HS-27A (cell line): ENCODE results near the gene ALOX5.
"Not testable (repeated sequence)": the region's sequence is repeated elsewhere in the genome, so short reads cannot be mapped to it uniquely, and the experiment has no call there.

Source experiments
- DNase-seq: peaks from one replicate; pipeline ENCODE4 v3.0.0-alpha.2; 2012; ENCODE audit warnings: low read depth, missing footprints

Gene ALOX5

DNA sequence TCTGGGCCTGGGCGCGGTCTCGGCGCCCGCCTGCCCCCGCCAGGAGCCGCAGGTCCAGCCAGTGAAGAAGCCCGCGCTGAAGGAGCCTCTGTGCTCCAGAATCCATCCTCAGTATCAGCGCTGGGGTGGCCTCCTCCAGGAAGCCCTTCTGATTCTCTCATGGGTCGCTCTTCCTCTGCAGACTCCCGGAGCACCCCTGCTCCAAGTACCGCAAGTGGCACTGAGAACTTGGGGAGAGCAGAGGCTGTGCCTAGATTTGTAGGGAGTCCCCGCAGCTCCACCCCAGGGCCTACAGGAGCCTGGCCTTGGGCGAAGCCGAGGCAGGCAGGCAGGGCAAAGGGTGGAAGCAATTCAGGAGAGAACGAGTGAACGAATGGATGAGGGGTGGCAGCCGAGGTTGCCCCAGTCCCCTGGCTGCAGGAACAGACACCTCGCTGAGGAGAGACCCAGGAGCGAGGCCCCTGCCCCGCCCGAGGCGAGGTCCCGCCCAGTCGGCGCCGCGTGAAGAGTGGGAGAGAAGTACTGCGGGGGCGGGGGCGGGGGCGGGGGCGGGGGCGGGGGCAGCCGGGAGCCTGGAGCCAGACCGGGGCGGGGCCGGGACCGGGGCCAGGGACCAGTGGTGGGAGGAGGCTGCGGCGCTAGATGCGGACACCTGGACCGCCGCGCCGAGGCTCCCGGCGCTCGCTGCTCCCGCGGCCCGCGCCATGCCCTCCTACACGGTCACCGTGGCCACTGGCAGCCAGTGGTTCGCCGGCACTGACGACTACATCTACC is at the start of gene ALOX5:
Gene ALOX5 (plus strand): TSS at position 641 of the 774 bp plus-strand sequence. CDS start 64 bp downstream, at position 705.
- no peak for DNase-seq

- no peak for DNase-seq
Measured at GRCh38 chr10:45325116-45325515, 48.9 kb upstream of the ALOX5 start.

GRCh38 chr10:45326864-45327263 is 47.2 kb upstream of the ALOX5 start:
- DNase-seq: not testable (repeated sequence)

DNA sequence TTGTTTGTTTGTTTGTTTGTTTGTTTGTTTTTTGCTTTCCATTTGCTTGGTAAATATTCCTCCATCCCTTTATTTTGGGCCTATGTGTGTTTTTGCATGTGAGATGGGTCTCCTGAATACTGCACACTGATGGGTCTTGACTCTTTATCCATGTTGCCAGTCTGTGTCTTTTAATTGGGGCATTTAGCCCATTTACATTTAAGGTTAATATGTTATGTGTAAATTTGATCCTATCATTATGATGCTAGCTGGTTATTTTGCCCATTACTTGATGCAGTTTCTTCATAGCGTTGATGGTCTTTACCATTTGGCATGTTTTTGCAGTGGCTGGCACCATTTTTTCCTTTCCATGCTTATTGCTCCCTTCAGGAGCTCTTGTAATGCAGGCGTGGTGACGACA is 42.2 kb upstream of the ALOX5 start:
- not testable (repeated sequence) for DNase-seq

DNA sequence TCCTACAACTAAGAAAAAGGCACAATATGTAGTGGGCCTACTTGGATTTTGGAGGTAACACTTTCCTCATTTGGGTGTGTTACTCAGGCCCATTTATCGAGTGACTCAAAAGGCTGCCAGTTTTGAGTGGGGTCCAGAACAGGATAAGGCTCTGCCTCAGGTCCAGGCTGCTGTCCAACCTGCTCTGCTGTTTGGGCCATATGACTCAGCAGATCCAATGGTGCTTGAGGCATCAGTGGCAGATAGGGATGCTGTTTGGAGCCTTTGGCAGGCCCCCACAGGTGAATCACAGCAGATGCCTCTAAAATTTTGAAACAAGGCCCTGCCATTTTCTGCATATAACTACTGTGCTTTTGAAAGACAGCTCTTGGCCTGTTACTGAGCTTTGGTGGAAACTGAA is 34.1 kb upstream of the ALOX5 start:
- DNase-seq: no peak

GRCh38 chr10:45340420-45340819 is 33.6 kb upstream of the ALOX5 start:
- not testable (repeated sequence) for DNase-seq

DNA sequence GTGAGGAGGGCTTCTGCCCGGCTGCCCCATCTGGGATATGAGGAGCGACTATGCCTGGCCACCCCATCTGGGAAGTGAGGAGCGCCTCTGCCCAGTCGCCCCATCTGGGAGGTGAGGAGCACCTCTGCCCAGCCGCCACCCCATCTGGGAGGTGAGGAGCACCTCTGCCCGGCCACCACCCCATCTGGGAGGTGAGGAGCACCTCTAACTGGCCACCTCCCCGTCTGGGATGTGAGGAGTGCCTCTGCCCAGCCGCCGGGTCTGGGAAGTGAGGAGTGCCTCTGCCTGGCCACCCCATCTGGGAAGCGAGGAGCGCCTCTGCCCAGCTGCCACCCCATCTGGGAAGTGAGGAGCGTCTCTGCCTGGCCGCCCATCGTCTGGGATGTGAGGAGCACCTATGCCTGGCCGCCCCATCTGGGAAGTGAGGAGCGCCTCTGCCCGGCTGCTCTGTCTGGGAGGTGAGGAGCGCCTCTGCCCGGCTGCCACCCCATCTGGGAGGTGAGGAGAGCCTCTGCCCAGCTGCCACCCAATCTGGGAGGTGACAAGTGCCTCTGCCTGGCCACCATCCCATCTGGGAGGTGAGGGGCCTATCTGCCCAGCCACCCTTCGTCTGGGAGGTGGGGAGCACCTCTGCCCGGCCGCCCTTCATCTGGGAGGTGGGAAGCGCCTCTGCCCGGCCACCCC is 27.2 kb upstream of the ALOX5 start:
- not testable (repeated sequence) for DNase-seq

DNA sequence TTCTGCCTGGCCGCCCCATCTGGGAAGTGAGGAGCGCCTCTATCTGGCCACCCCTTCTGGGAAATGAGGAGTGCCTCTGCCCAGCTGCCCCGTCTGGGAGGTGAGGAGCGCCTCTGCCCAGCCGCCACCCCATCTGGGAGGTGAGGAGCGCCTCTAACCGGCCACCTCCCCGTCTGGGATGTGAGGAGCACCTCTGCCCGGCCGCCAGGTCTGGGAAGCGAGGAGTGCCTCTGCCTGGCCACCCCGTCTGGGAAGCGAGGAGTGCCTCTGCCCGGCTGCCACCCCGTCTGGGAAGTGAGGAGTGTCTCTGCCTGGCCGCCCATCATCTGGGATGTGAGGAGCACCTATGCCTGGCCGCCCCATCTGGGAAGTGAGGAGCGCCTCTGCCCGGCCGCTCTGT is 26.6 kb upstream of the ALOX5 start:
- not testable (repeated sequence) for DNase-seq

DNA sequence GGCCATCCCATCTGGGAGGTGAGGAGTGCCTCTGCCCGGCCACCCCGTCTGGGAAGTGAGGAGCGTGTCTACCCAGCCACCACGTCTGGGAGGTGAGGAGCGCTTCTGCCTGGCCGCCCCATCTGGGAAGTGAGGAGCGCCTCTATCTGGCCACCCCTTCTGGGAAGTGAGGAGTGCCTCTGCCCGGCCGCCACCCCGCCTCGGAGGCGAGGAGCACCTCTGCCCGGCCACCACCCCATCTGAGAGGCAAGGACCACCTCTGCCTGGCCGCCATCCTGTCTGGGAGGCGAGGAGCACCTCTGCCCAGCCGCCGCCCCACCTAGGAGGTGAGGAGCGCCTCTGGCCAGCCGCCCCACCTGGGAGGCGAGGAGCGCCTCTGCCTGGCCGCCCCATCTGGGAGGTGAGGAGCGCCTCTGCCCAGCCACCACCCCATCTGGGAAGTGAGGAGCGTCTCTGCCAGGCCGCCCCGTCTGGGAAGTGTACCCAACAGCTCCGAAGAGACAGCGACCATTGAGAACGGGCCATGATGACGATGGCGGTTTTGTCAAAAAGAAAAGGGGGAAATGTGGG is 25.7 kb upstream of the ALOX5 start:
- DNase-seq: not testable (repeated sequence)

DNA sequence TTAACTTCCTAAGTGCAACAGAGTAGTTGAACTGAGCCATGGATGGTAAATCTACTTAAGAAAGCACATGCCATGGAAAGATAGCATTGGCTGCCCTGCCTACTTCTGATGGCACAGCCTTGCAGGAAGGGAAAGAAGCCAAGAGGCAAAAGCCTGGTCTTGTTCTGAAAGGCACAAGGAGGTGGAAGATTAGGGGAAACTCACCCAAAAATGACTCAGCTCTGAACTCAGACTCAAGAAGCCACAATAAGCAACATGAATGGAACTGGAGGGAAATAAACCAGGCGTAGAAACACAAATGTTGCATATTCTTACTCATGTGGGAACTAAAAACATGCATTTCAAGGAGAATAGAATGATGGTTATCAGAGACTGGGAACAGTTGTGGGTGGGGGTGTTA is 20.8 kb upstream of the ALOX5 start:
- DNase-seq: no peak

GRCh38 chr10:45354261-45354660 is 19.8 kb upstream of the ALOX5 start:
- no peak for DNase-seq

- no peak for DNase-seq
Measured at GRCh38 chr10:45355494-45355893, 18.5 kb upstream of the ALOX5 start.

DNA sequence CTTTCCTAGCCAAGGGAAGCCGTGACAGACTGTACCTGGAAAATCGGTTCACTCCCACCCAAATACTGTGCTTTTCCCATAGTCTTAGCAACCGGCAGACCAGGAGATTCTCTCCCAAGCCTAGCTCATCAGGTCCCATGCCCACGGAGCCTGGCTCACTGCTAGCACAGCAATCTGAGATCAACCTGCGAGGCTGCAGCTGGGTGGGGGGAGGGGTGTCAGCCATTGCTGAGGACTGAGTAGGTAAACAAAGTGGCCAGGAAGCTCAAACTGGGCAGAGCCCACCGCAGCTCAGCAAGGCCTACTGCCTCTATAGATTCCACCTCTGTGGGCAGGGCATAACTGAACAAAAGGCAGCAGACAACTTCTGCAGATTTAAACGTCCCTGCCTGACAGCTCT is 15.1 kb upstream of the ALOX5 start:
- DNase-seq: not testable (repeated sequence)

DNA sequence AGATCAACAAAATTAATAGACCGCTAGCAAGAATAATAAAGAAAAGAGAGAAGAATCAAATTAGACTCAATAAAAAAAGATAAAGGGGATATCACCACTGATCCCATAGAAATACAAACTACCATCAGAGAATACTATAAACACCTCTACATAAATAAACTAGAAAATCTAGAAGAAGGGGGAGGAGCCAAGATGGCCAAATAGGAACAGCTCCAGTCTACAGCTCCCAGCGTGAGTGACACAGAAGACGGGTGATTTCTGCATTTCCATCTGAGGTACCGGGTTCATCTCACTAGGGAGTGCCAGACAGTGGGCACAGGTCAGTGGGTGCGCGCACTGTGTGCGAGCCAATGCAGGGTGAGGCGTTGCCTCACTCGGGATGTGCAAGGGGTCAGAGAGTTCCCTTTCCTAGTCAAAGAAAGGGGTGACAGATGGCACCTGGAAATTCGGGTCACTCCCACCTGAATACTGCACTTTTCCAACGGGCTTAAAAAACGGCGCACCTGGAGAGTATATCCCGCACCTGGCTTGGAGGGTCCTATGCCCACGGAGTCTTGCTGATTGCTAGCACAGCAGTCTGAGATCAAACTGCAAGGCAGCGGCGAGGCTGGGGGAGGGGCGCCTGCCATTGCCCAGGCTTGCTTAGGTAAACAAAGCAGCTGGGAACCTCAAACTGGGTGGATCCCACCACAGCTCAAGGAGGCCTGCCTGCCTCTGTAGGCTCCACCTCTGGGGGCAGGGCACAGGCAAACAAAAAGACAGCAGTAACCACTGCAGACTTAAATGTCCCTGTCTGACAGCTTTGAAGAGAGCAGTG is 11.8 kb upstream of the ALOX5 start:
- not testable (repeated sequence) for DNase-seq

DNA sequence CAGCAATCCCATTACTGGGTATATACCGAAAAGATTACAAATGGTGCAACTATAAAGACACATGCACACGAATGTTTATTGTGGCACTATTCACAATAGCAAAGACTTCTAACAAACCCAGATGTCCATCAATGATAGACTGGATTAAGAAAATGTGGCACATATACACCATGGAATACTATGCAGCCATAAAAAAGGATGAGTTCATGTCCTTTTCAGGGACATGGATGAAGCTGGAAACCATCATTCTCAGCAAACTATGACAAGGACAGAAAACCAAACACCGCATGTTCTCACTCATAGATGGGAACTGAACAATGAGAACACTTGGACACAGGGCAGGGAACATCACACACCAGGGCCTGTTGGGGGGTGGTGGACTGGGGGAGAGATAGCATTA is 6.4 kb upstream of the ALOX5 start:
- not testable (repeated sequence) for DNase-seq

- no peak for DNase-seq
Measured at GRCh38 chr10:45368181-45368580, 5.8 kb upstream of the ALOX5 start.

DNA sequence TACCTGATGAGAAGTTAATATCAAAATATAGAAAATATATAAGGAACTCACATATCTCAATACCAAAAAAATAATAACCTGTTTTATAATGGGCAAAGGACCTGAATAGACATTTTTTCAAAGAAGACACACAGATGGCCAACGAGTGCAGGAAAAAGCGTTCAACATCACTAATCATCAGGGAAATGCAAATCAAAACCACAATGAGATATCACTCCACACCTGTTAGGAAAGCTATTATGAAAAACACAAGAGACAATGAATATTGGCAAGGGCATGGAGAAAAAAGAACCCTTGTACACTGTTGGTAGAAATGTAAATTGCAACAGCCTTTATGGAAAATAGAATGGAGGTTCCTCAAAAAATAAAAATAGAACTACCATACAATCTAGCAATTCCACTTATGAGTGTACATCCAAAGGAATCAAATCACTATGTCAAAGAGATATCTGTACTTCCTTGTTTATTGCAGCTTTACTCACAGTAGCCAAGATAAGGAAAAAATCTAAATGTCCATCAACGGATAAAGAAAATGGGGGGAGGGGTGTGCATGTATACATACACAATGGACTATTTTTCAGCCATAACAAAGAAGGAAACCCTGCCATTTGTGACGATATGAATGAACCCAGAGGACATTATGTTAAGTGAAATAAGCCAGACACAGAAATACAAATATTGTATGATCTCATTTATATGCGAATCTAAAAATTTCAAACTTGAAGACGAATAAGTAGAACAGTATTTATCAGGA is 3.6 kb upstream of the ALOX5 start:
- DNase-seq: no peak

- no peak for DNase-seq
Measured at GRCh38 chr10:45371560-45371959, 2.5 kb upstream of the ALOX5 start.

DNA sequence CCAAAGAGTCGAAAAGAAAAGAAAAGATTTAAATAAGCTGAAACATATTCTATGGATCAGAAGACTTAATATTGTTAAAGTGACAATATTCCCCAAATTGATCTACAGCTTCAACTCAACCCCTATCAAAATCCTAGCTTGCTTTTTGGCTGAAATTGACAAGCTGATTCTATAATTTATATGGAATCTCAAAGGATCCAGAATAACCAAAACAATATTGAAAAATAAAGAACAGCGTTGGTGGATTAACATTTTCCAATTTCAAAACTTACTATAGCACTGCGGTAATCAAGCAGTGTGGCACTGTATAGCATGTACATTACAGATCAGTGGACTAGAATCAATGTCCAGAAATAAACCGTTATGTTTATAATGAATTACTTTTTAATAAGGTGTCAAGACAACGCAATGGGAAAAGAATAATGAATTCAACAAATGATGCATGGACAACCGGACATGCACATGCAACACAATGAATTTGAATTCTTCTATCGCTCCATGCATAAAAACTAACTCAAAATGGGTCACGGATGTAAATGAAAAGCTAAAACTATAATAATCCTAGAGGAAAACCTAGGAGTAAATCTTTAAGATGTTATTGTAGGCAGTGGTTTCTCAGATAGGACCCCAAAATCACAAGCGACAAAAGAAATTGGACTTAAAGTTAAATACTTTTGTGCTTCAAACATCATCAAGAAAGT is 1.6 kb upstream of the ALOX5 start:
- no peak for DNase-seq

- no peak for DNase-seq
Measured at GRCh38 chr10:45373003-45373575, 927 bp upstream of the ALOX5 start.
